Aorta (tissue), 5 donors: ENCODE results near the gene PPP2R5C. TPM values are rescaled to one million over a fixed set of nuclear protein-coding genes. Genes with fewer than 3 reads are reported as not detected.

Source experiments
- ATAC-seq: fragments of 200-7000 bp; cut with Tn5 transposase; one replicate; pipeline ENCODE4 v1.9.1; 2022; ENCODE audit warnings: moderate library complexity; ENCODE audit not compliant: low FRiP score
- DNase-seq, 2 donors: peaks; one replicate each; pipeline ENCODE4 v3.0.0-alpha.2; 2020
- H3K27ac ChIP-seq, 2 donors: one replicate each; pipeline ENCODE4 v1.5.1; 2013; ENCODE audit warnings: low read length in 2 of 2, mild to moderate bottlenecking in 2 of 2, moderate library complexity in 2 of 2, control low read depth in 1 of 2, inconsistent platforms in 1 of 2, low read depth in 1 of 2
- H3K27me3 ChIP-seq, 2 donors: one replicate each; pipeline ENCODE4 v1.6.1; 2013; ENCODE audit warnings: control low read depth in 1 of 2, low read length in 1 of 2, mild to moderate bottlenecking in 1 of 2, moderate library complexity in 1 of 2; ENCODE audit not compliant: insufficient read depth in 2 of 2, control insufficient read depth in 1 of 2
- H3K36me3 ChIP-seq, 2 donors: one replicate each; pipeline ENCODE4 v1.6.1; 2013; ENCODE audit warnings: control low read depth in 1 of 2, low read length in 1 of 2, mild to moderate bottlenecking in 1 of 2; ENCODE audit not compliant: insufficient read depth in 2 of 2, control insufficient read depth in 1 of 2
- H3K4me1 ChIP-seq, 2 donors: one replicate each; pipeline ENCODE4 v1.6.1; 2013; ENCODE audit warnings: low read length in 2 of 2, control low read depth in 1 of 2, mild to moderate bottlenecking in 1 of 2, moderate library complexity in 1 of 2; ENCODE audit not compliant: insufficient read depth in 2 of 2, control insufficient read depth in 1 of 2
- H3K4me3 ChIP-seq, 2 donors: one replicate each; pipeline ENCODE4 v1.5.1; 2013; ENCODE audit warnings: low read length in 2 of 2, control low read depth in 1 of 2, mild to moderate bottlenecking in 1 of 2
- H3K9me3 ChIP-seq: one replicate; pipeline ENCODE4 v1.6.1; 2013; ENCODE audit warnings: mild to moderate bottlenecking, low read length; ENCODE audit not compliant: control insufficient read depth
- WGBS, 2 donors: extraction: QIAGEN DNeasy Blood & Tissue Kit; methylation state at CpG; one replicate each; pipeline ENCODE4 v1.1.7; 2013; 5-methylcytosine and 5-hydroxymethylcytosine counted together
- intact Hi-C, 2 donors: fragments of 100-400 bp; cut with DNase I; formaldehyde crosslinking; loops; one replicate each; pipeline versions ENCODE4 v1.14.2 to v1.15.0; 2022
- polyA plus RNA-seq, 2 donors: library from polyadenylated mRNA; stranded (reverse); fragments of 200-250 nt; gene quantifications; one replicate each; pipeline ENCODE4 v1.2.3, GENCODE V29; 2013
- total RNA-seq, 2 donors: library from RNA; stranded (reverse); fragmentation: NEBNext Ultra II Directional; extraction: Animal tissue kit (Norgen Biotek cat#: 25700); gene quantifications; one replicate each; pipeline ENCODE4 v1.2.1, GENCODE V29; 2021
- donor health status: healthy with polysubstance abuse.
- donor health status: Bipolar disorder and iron deficiency.
- donor health status: DM: no; HTN: no; CAD: no.
- donor health status: DM: no; HTN: no; CAD: no.
- donor health status: DM: yes; HTN: yes; CAD: no.

Gene PPP2R5C
- total and polyA plus RNA-seq, 4 donors, result 64.0 to 155 (median 115) TPM

DNA sequence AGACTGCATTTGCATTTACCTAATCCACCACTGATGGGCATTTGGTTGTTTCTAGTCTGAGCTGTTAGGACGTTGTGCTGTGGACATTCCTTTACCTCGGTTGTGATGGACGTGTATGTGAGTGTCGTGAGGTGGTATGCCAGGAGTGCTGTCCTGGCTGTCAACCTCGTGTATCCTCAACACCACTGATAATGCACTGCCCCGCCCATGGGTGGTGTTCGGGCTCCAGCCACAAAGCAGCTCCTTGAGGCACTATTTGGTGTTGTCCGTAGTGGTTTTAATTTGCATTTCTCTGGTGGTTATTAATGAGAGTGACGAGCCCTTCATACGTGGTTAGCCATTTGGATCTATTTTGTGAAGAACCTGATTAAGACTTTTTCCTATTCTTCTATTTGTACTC, 87.6 kb downstream of the PPP2R5C start:
- ATAC-seq, result no peak
- Histone ChIP-seq H3K27ac (no peak overlapping the region), H3K4me1 (no peaks in the 10 kb centered on the region), H3K4me3 (no peak overlapping the region), H3K9me3 (no peaks in the 10 kb centered on the region), H3K36me3 (no peaks in the 10 kb centered on the region), H3K27me3 (no peaks in the 10 kb centered on the region)
- WGBS, 2 donors, result 74 to 79% methylated on average over 10 of the region's 10 CpGs
- no peak for DNase-seq
- intact Hi-C loops, result no loop called here

DNA sequence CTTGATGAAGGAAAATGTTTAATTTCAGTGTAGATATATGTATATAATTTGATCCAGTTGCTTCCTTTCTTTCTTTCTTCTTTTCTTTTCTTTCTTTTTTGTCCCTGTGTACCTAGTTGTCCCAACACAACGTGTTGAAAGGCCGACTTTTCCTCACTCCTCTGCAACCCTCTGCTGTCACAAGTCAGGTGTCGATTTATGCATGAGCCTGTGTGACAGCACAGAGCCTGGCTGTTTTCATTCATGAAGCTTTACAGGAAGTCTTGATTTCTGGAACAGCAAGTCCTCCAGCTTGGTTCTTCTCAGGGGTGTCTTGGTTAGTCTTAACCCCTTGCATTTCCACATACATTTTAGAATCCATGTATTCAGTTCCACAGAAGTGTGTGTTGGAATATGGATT, 88.1 kb downstream of the PPP2R5C start:
- H3K4me1 ChIP-seq, result no peaks in the 10 kb centered on the region
- intact Hi-C loops, result no loop called here
- no peaks in the 10 kb centered on the region for H3K27me3 ChIP-seq

DNA sequence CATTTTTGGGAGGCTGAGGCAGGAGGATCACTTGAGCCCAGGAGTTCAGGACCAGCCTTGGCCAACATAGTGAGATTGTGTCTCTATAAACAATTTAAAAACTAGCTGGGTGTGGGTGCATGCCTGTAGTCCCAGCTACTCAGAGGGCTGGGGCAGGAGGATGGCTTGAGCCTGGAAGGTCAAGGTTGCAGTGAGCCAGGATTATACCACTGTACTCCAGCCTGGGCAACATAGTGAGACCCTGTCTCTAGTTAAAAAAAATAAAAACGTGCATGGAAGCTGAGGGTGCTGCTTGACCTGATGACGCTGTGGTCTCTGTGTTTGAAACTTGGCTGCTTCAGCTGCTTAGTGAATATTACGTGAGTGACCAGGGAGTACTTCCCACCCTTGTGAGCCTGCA, 89.7 kb downstream of the PPP2R5C start:
- H3K27me3 ChIP-seq, result no peaks in the 10 kb centered on the region
- intact Hi-C loops, result no loop called here
- no peaks in the 10 kb centered on the region for H3K4me1 ChIP-seq
- H3K4me3 ChIP-seq, result no peak overlapping the region
- 85 to 90% methylated on average over 3 of the region's 3 CpGs for WGBS, 2 donors
- DNase-seq, result no peak
- no peak overlapping the region for H3K27ac ChIP-seq
- no peak for ATAC-seq
- no peaks in the 10 kb centered on the region for H3K36me3 ChIP-seq
- no peaks in the 10 kb centered on the region for H3K9me3 ChIP-seq

More for the DNA sequence above, 88.1 kb downstream of the PPP2R5C start:
- Histone ChIP-seq H3K27ac (no peak overlapping the region), H3K9me3 (no peaks in the 10 kb centered on the region), H3K4me3 (no peak overlapping the region), H3K36me3 (no peaks in the 10 kb centered on the region)
- ATAC-seq (no peak), DNase-seq (no peak)
- WGBS, 2 donors, result 67 to 68% methylated on average over 3 of the region's 3 CpGs

DNA sequence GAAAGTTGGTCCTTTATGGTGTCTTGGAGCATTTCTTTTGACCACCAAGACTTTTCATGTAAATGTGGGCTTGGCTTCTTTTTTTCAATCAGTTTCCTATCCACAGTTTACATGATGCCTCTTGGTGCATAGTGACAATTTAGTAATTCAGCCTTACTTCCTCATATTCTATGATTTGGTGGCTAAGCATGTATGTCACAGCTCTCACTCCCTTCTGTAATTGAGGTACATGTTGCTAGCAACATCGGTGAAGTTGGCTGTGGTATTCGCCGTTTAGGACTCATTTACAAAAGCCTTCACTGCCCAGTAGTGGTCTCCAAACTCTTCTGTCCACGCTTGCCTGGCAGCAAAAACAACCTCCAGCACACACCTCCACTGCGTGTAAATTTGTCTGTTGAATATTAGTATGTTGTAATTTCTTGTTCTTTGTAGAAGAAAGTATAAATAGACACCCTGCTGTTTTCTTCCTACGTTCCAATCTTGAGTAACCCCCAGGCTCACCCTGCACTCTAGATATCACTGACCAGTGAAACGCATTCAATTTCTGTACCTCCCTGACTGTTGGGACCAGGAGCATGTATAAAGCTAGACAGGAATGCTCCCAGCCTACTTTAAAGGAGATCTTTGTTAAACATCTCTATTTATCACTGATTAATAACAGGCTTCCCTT, 90.4 kb downstream of the PPP2R5C start:
- Histone ChIP-seq H3K36me3 (no peaks in the 10 kb centered on the region), H3K9me3 (no peaks in the 10 kb centered on the region), H3K4me3 (no peak overlapping the region), H3K27me3 (no peaks in the 10 kb centered on the region), H3K27ac (no peak overlapping the region), H3K4me1 (no peaks in the 10 kb centered on the region)
- WGBS, 2 donors, result 86% methylated on average over 7 of the region's 7 CpGs
- DNase-seq, result no peak
- no peak for ATAC-seq
- intact Hi-C loops, result no loop called here

DNA sequence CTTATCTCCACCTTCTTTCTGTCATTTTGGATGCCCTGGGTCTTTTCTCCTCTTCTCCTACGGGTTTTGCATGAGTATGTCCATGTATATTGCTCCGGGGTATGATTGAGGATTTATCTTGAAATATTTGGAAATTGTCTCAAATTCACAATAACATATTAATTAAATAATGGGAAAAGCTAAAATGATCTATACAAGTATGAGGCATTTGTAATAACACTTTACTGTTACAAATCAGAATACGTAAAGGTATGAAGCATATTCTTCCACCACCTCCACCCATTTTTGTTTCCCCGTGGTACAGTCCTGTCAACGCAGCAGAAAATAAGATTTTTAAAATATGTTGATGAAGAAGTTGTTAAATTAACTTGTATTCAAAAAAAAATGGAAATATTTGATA, 91.3 kb downstream of the PPP2R5C start:
- no peak overlapping the region for H3K27ac ChIP-seq
- 96 to 98% methylated on average over 5 of the region's 5 CpGs for WGBS, 2 donors
- no peaks in the 10 kb centered on the region for H3K27me3 ChIP-seq
- intact Hi-C loops, result no loop called here
- no peaks in the 10 kb centered on the region for H3K36me3 ChIP-seq
- no peak overlapping the region for H3K4me3 ChIP-seq
- no peak for ATAC-seq
- no peaks in the 10 kb centered on the region for H3K9me3 ChIP-seq
- H3K4me1 ChIP-seq, result no peaks in the 10 kb centered on the region
- DNase-seq, result no peak

DNA sequence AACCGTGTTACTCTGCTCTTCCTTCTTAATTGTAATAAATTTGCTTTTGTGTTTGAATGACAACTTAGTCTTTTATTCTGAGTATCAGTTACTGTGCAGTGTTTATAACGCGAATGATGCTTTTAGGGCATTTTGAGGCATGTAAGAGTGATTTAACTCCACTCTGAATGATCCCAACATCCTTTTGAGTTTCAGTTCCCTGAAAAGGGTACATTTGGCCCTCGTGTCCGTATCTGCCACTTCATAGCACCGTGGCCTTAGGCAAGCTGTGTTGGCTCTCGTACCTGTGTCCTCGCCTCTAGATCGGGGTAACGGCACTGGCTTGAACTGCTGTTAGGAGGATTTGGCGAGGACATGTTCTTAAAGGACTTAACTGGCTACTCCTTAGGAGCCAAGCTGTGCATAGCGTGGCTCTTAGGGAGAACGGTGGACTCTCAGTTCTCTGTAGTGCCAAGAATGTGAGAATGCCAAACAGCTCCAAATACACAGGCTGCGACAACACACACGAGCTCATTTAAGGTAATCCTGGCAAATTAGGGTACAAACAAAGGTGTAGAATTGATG, 92.0 kb downstream of the PPP2R5C start:
- DNase-seq, result peak in 1 of 2 donors; percentile 29
- intact Hi-C loops, result no loop called here
- no peaks in the 10 kb centered on the region for H3K27me3 ChIP-seq
- no peaks in the 10 kb centered on the region for H3K4me1 ChIP-seq
- H3K36me3 ChIP-seq, result no peaks in the 10 kb centered on the region
- H3K27ac ChIP-seq, result no peak overlapping the region
- H3K4me3 ChIP-seq, result no peak overlapping the region
- 71 to 75% methylated on average over 15 of the region's 15 CpGs for WGBS, 2 donors
- no peaks in the 10 kb centered on the region for H3K9me3 ChIP-seq
- ATAC-seq, result no peak

DNA sequence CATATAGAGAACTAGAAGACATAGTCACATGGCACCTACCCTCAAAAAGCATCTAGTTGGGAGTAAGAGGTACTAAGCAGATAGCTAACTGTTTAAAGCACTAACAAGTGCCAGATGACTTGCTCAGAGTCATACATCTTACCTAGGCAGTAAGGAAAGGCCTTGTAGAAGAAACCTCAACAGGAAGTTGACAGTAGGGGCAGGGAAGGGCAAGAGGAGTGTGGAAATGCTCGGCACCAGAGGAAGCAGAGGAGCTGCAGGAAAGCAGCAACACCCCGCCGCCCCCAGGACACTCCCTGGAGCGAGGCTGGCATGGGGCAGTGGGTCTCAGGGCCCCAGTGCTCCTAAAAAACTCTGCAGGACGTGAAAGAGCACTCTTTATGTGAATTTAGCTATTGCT, 92.9 kb downstream of the PPP2R5C start:
- Histone ChIP-seq H3K27me3 (no peaks in the 10 kb centered on the region), H3K36me3 (peaks cover 0 to 1% of the 10 kb centered on the region in 2 donors), H3K27ac (no peak overlapping the region), H3K4me1 (no peaks in the 10 kb centered on the region), H3K9me3 (no peaks in the 10 kb centered on the region), H3K4me3 (no peak overlapping the region)
- WGBS, 2 donors, result 85 to 86% methylated on average over 5 of the region's 5 CpGs
- intact Hi-C loops, result no loop called here
- peak in 1 of 2 donors; percentile 54 for DNase-seq
- ATAC-seq, result no peak

DNA sequence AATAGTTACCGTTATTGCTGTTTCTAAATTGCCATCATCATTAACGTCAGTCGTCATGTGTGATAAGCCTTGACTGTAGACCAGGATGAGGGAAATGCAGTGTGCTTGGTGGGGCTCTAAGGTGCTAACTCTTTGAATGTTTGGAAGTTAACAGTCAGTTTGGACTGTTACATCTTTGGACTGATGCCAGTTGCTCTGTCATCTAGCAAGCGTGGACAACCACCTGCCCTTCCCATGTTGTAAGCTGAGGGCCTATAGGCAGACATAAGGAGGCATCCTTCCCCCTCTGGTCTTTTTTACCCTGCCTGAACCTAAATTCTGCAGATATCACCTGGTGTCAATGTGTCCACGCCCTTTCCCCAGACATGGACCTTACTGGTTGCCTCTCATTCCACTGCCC, 94.4 kb downstream of the PPP2R5C start:
- H3K9me3 ChIP-seq, result no peaks in the 10 kb centered on the region
- intact Hi-C loops, result no loop called here
- WGBS, 2 donors, result 72 to 80% methylated on average over 5 of the region's 5 CpGs
- no peak for DNase-seq
- H3K27me3 ChIP-seq, result no peaks in the 10 kb centered on the region
- H3K4me3 ChIP-seq, result no peak overlapping the region
- H3K4me1 ChIP-seq, result no peaks in the 10 kb centered on the region
- no peak overlapping the region for H3K27ac ChIP-seq
- ATAC-seq, result no peak
- peaks cover 0 to 1% of the 10 kb centered on the region in 2 donors for H3K36me3 ChIP-seq

DNA sequence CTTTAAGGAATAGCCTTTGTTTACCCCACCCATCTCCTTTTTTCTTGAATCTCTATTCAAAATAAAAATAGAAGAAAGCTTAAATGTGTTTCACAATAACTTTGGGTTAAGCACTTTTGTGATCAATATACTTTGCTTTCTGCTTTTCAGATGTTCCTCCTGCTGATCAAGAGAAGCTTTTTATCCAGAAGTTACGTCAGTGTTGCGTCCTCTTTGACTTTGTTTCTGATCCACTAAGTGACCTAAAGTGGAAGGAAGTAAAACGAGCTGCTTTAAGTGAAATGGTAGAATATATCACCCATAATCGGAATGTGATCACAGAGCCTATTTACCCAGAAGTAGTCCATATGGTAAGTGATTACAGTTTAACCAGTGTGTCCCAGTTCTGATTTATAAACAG, 95.0 kb downstream of the PPP2R5C start:
- no peak overlapping the region for H3K4me3 ChIP-seq
- H3K36me3 ChIP-seq, result peaks cover 0 to 1% of the 10 kb centered on the region in 2 donors
- no peak overlapping the region for H3K27ac ChIP-seq
- no peaks in the 10 kb centered on the region for H3K4me1 ChIP-seq
- DNase-seq (no peak), ATAC-seq (no peak)
- 83 to 84% methylated on average over 4 of the region's 4 CpGs for WGBS, 2 donors
- no peaks in the 10 kb centered on the region for H3K9me3 ChIP-seq
- no peaks in the 10 kb centered on the region for H3K27me3 ChIP-seq
- intact Hi-C loops, result no loop called here
